HepG2 (cell line): Measurements from ENCODE around the gene ULBP1. TPM values are rescaled to one million over a fixed set of nuclear protein-coding genes. Genes with fewer than 3 reads are reported as not detected.

Experiments
- CTCF ChIP-seq: sonication (generic); formaldehyde crosslinking; IDR thresholded peaks from 2 replicates; pipeline ENCODE4 v1.5.0; 2020; ENCODE audit warnings: mild to moderate bottlenecking, missing genetic modification reagents, moderate library complexity
- ETS1 ChIP-seq: sonication (generic); formaldehyde crosslinking; IDR thresholded peaks from 2 replicates; pipeline ENCODE4 v1.4.0; 2020; ENCODE audit warnings: missing genetic modification reagents
- FUBP1 ChIP-seq: sonication (generic); formaldehyde crosslinking; IDR thresholded peaks from 2 replicates; pipeline ENCODE4 v1.5.1; 2020; ENCODE audit warnings: missing genetic modification reagents, mild to moderate bottlenecking, borderline replicate concordance
- GMEB1 ChIP-seq: sonication (generic); formaldehyde crosslinking; IDR thresholded peaks from 2 replicates; pipeline ENCODE4 v1.5.1; 2020; ENCODE audit warnings: missing genetic modification reagents, mild to moderate bottlenecking, borderline replicate concordance
- GTF3A ChIP-seq: sonication (generic); formaldehyde crosslinking; conservative IDR thresholded peaks from 2 replicates; pipeline ENCODE4 v1.4.0; 2020; ENCODE audit warnings: mild to moderate bottlenecking, missing genetic modification reagents
- KAT8 ChIP-seq: IDR thresholded peaks from 2 replicates; pipeline ENCODE4 v1.6.1; 2016; ENCODE audit warnings: missing genetic modification reagents, missing compliant biosample characterization
- POLR2A ChIP-seq, 2 experiments: IDR thresholded peaks; 2 replicates each; pipeline ENCODE4 v1.6.1; 2011; ENCODE audit warnings: low read depth in 2 of 2, low read length in 2 of 2, mild to moderate bottlenecking in 1 of 2, moderate library complexity in 1 of 2; ENCODE audit not compliant: insufficient read depth in 1 of 2
- RARA ChIP-seq: IDR thresholded peaks from 2 replicates; pipeline ENCODE4 v1.6.1; 2016; ENCODE audit warnings: missing genetic modification reagents, missing compliant biosample characterization
- RNF2 ChIP-seq: fragments of 450-650 bp; conservative IDR thresholded peaks from 2 replicates; pipeline ENCODE4 v1.6.1; 2016; ENCODE audit warnings: low read depth
- SPEN ChIP-seq: sonication (generic); formaldehyde crosslinking; IDR thresholded peaks from 2 replicates; pipeline ENCODE4 v1.5.1; 2020; ENCODE audit warnings: low read depth, mild to moderate bottlenecking, missing genetic modification reagents
- TCF12 ChIP-seq, 2 experiments: fragments of 450-650 bp in 1 of 2; sonication (generic) in 1 of 2; formaldehyde crosslinking in 1 of 2; IDR thresholded peaks; 2 replicates each; pipeline versions ENCODE4 v1.6.1 to v1.8.0; 2017 to 2022; ENCODE audit warnings: antibody characterized with exemption in 1 of 2, mild to moderate bottlenecking in 1 of 2, missing genetic modification reagents in 1 of 2, moderate library complexity in 1 of 2
- ZNF326 ChIP-seq: sonication (generic); formaldehyde crosslinking; IDR thresholded peaks from 2 replicates; pipeline ENCODE4 v1.4.0; 2020; ENCODE audit warnings: missing genetic modification reagents, borderline replicate concordance
- ZNF432 ChIP-seq: sonication (generic); formaldehyde crosslinking; IDR thresholded peaks from 2 replicates; pipeline ENCODE4 v1.5.0; 2020; ENCODE audit warnings: missing genetic modification reagents, mild to moderate bottlenecking, borderline replicate concordance
- ZNF510 ChIP-seq: sonication (generic); formaldehyde crosslinking; IDR thresholded peaks from 2 replicates; pipeline ENCODE4 v1.4.0; 2020; ENCODE audit warnings: low read depth, mild to moderate bottlenecking, missing genetic modification reagents
- ZNF644 ChIP-seq: IDR thresholded peaks from 2 replicates; pipeline ENCODE4 v1.6.1; 2016; ENCODE audit warnings: low read depth
- ZNF703 ChIP-seq: sonication (generic); formaldehyde crosslinking; IDR thresholded peaks from 2 replicates; pipeline ENCODE4 v1.5.1; 2020; ENCODE audit warnings: missing genetic modification reagents, mild to moderate bottlenecking, moderate library complexity, borderline replicate concordance
- ZSCAN12 ChIP-seq: sonication (generic); formaldehyde crosslinking; IDR thresholded peaks from 2 replicates; pipeline ENCODE4 v1.9.0; 2021; ENCODE audit warnings: mild to moderate bottlenecking, missing genetic modification reagents
- polyA plus RNA-seq, 8 experiments: library from polyadenylated mRNA; depleted of rRNA in 3 of 8; stranded (reverse) in 7 of 8; unstranded in 1 of 8; fragments of >200 nt; fragmentation: Illumina TruSeq in 4 of 8; extraction: Trizol in 4 of 8; gene quantifications; 2 replicates each; pipeline versions ENCODE4 v1.2.1 to v1.2.3, GENCODE V29; 2011 to 2016; ENCODE audit warnings: low read depth in 4 of 8, missing spikeins in 1 of 8, mixed read lengths in 1 of 8; ENCODE audit not compliant: insufficient read depth in 1 of 8
- total RNA-seq, 5 experiments: library from RNA; depleted of rRNA; stranded (reverse); fragments of >200 nt; fragmentation: Illumina TruSeq; extraction: Trizol; gene quantifications; 2 replicates each; pipeline ENCODE4 v1.2.3, GENCODE V29; 2016; ENCODE audit warnings: low read depth in 1 of 5
- TF ChIP-seq, protein P1 (sequence below): sonication (generic); formaldehyde crosslinking; IDR thresholded peaks from 2 replicates; pipeline ENCODE4 v1.4.0; 2020; ENCODE audit warnings: mild to moderate bottlenecking, missing genetic modification reagents
- TF ChIP-seq, protein P2 (sequence below): sonication (generic); formaldehyde crosslinking; IDR thresholded peaks from 2 replicates; pipeline ENCODE4 v1.5.0; 2020; ENCODE audit warnings: missing genetic modification reagents, mild to moderate bottlenecking, borderline replicate concordance

ULBP1 gene
- total and polyA plus RNA-seq, 2 of the 13 experiments (the other 11 are each of a cell fraction or from before 2014, with no cell fraction given), result 0.04 to 0.09 TPM

GRCh38 chr6:149925974-149926777, 37.6 kb upstream of the ULBP1 start (continued):
- TF ChIP-seq, protein P1, sequence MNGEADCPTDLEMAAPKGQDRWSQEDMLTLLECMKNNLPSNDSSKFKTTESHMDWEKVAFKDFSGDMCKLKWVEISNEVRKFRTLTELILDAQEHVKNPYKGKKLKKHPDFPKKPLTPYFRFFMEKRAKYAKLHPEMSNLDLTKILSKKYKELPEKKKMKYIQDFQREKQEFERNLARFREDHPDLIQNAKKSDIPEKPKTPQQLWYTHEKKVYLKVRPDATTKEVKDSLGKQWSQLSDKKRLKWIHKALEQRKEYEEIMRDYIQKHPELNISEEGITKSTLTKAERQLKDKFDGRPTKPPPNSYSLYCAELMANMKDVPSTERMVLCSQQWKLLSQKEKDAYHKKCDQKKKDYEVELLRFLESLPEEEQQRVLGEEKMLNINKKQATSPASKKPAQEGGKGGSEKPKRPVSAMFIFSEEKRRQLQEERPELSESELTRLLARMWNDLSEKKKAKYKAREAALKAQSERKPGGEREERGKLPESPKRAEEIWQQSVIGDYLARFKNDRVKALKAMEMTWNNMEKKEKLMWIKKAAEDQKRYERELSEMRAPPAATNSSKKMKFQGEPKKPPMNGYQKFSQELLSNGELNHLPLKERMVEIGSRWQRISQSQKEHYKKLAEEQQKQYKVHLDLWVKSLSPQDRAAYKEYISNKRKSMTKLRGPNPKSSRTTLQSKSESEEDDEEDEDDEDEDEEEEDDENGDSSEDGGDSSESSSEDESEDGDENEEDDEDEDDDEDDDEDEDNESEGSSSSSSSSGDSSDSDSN (CRISPR knock-in tag), result peak; percentile 69
- TF ChIP-seq ETS1 (CRISPR knock-in tag), result no peak
- TF ChIP-seq POLR2A (IDR thresholded peaks at IDR 0.05; ENCODE audit: insufficient read depth in 1 of 2, low read depth in 2 of 2, low read length in 2 of 2), result no peak
- no peak for TF ChIP-seq RARA
- TF ChIP-seq TCF12 (IDR thresholded peaks at IDR 0.05), result no peak
- TF ChIP-seq TCF12 (CRISPR knock-in tag; IDR thresholded peaks at IDR 0.05), result no peak
- no peak for TF ChIP-seq GTF3A (CRISPR knock-in tag)
- TF ChIP-seq ZNF326 (CRISPR knock-in tag), result no peak
- peak; percentile 30; the same call in 1 of the 2 replicates for TF ChIP-seq SPEN (CRISPR knock-in tag)
- TF ChIP-seq FUBP1 (CRISPR knock-in tag), result no peak
- TF ChIP-seq ZNF510 (CRISPR knock-in tag), result peak; percentile 70; the same call in 1 of the 2 replicates
- no peak for TF ChIP-seq ZNF703 (CRISPR knock-in tag)
- TF ChIP-seq, protein P2, sequence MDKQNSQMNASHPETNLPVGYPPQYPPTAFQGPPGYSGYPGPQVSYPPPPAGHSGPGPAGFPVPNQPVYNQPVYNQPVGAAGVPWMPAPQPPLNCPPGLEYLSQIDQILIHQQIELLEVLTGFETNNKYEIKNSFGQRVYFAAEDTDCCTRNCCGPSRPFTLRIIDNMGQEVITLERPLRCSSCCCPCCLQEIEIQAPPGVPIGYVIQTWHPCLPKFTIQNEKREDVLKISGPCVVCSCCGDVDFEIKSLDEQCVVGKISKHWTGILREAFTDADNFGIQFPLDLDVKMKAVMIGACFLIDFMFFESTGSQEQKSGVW (CRISPR knock-in tag), result no peak
- no peak for TF ChIP-seq ZNF432 (CRISPR knock-in tag)
- no peak for TF ChIP-seq RNF2
- peak; percentile 14; the same call in 1 of the 2 replicates for TF ChIP-seq GMEB1 (CRISPR knock-in tag)
- no peak for TF ChIP-seq ZSCAN12
- TF ChIP-seq KAT8 (CRISPR knock-in tag), result 0 out of 2 replicates have a peak, but pooled peaks have one; percentile 37
- no peak for TF ChIP-seq ZNF644
- peak; percentile 99 for TF ChIP-seq CTCF
